DMS79 (cell line): Measurements from ENCODE around the gene TRAF3IP3.
A peak's percentile ranks its signal among the peaks of the same experiment; 100 is the strongest.

Experiments used
- DNase-seq: peaks from one replicate; lab custom pipeline; 2025; lab: John Stamatoyannopoulos, UW

Gene TRAF3IP3

GRCh38 chr1:209800984-209801834 lies 45.4 kb downstream of the TRAF3IP3 start:
- no peak for DNase-seq

GRCh38 chr1:209802117-209802779 lies 46.4 kb downstream of the TRAF3IP3 start:
- DNase-seq = no peak

- DNase-seq = no peak
These were observed 46.9 kb downstream of the TRAF3IP3 start for GRCh38 chr1:209802780-209803152.

- DNase-seq = no peak
These were observed 47.7 kb downstream of the TRAF3IP3 start for GRCh38 chr1:209803568-209803967.

GRCh38 chr1:209805341-209805781 lies 49.5 kb downstream of the TRAF3IP3 start:
- peak; percentile 20 for DNase-seq

- DNase-seq = peak; percentile 85
These were observed 50.3 kb downstream of the TRAF3IP3 start, which contains the start of gene IRF6 for GRCh38 chr1:209805875-209806760. Gene IRF6, minus strand, starts transcription at chr1:209806142. Its CDS starts 4,729 bp downstream, at chr1:209801413.

- no peak for DNase-seq
These were observed 51.7 kb downstream of the TRAF3IP3 start for GRCh38 chr1:209807509-209807908.

GRCh38 chr1:209808059-209808581 lies 52.3 kb downstream of the TRAF3IP3 start:
- peak; percentile 82 for DNase-seq

- DNase-seq = no peak
These were observed 53.8 kb downstream of the TRAF3IP3 start for GRCh38 chr1:209809611-209810010.

- DNase-seq = no peak
These were observed 54.9 kb downstream of the TRAF3IP3 start for GRCh38 chr1:209810783-209811182.

- no peak for DNase-seq
These were observed 58.0 kb downstream of the TRAF3IP3 start for GRCh38 chr1:209813902-209814301.

- DNase-seq = no peak
These were observed 59.6 kb downstream of the TRAF3IP3 start for GRCh38 chr1:209815490-209815889.

- DNase-seq = no peak
These were observed 60.1 kb downstream of the TRAF3IP3 start for GRCh38 chr1:209815931-209816341.

- no peak for DNase-seq
These were observed 61.1 kb downstream of the TRAF3IP3 start for GRCh38 chr1:209816923-209817322.

GRCh38 chr1:209817691-209818090 lies 61.8 kb downstream of the TRAF3IP3 start:
- no peak for DNase-seq

- DNase-seq = no peak
These were observed 63.2 kb downstream of the TRAF3IP3 start for GRCh38 chr1:209819058-209819457.

- DNase-seq = no peak
These were observed 65.1 kb downstream of the TRAF3IP3 start for GRCh38 chr1:209820986-209821385.

- DNase-seq = no peak
These were observed 66.9 kb downstream of the TRAF3IP3 start for GRCh38 chr1:209822706-209823105.

GRCh38 chr1:209823143-209824041 lies 67.5 kb downstream of the TRAF3IP3 start:
- no peak for DNase-seq

GRCh38 chr1:209825591-209826434 lies 70.0 kb downstream of the TRAF3IP3 start:
- no peak for DNase-seq
